LNCAP (cell line): ENCODE measurements around the gene APOL6.

Source experiments
- CTCF ChIP-seq: fragments of 450-650 bp; IDR thresholded peaks from 2 replicates; pipeline ENCODE4 v1.5.1; 2017; ENCODE audit warnings: mild to moderate bottlenecking

Gene APOL6

GRCh38 chr22:35705141-35705540 lies 56.9 kb downstream of the APOL6 start:
- TF ChIP-seq CTCF, result no peak

- no peak for TF ChIP-seq CTCF
These were observed 60.2 kb downstream of the APOL6 start for GRCh38 chr22:35708453-35708852.

- no peak for TF ChIP-seq CTCF
These were observed 60.7 kb downstream of the APOL6 start for GRCh38 chr22:35708917-35709316.

- no peak for TF ChIP-seq CTCF
These were observed 63.1 kb downstream of the APOL6 start for GRCh38 chr22:35711336-35711735.

GRCh38 chr22:35712672-35713071 lies 64.4 kb downstream of the APOL6 start:
- no peak for TF ChIP-seq CTCF

- no peak for TF ChIP-seq CTCF
These were observed 69.3 kb downstream of the APOL6 start, which contains the start of gene APOL5 for GRCh38 chr22:35717572-35717971. TSS of gene APOL5 (plus strand) at chr22:35717872. CDS start at chr22:35717872, 0 bp downstream.
